Trophoblast cell (in vitro differentiated cells and primary cell): ENCODE results near the gene OLFM1.
A peak's percentile ranks its signal among the peaks of the same experiment; 100 is the strongest.

ENCODE experiments used
- DNase-seq, 2 donors: peaks; one replicate each; pipeline ENCODE4 v3.0.0-alpha.2; 2016
- H2AFZ ChIP-seq: 2 replicates; pipeline ENCODE4 v1.6.1; 2013; ENCODE audit warnings: low read length, moderate library complexity, mild to moderate bottlenecking; ENCODE audit not compliant: insufficient read depth, poor library complexity
- H2AK5ac ChIP-seq: 2 replicates; pipeline ENCODE4 v1.6.1; 2013; ENCODE audit warnings: mild to moderate bottlenecking, low read length
- H2BK120ac ChIP-seq: 2 replicates; pipeline ENCODE4 v1.6.1; 2013; ENCODE audit warnings: low read length, mild to moderate bottlenecking, moderate library complexity; ENCODE audit not compliant: insufficient read depth, poor library complexity
- H2BK12ac ChIP-seq: 2 replicates; pipeline ENCODE4 v1.6.1; 2013; ENCODE audit warnings: mild to moderate bottlenecking, low read length, moderate library complexity
- H2BK5ac ChIP-seq: 2 replicates; pipeline ENCODE4 v1.6.1; 2013; ENCODE audit warnings: low read length, low read depth, moderate library complexity, mild to moderate bottlenecking; ENCODE audit not compliant: poor library complexity
- H3K14ac ChIP-seq: 2 replicates; pipeline ENCODE4 v1.6.1; 2013; ENCODE audit warnings: mild to moderate bottlenecking, low read length
- H3K18ac ChIP-seq: 2 replicates; pipeline ENCODE4 v1.6.1; 2013; ENCODE audit warnings: mild to moderate bottlenecking, low read length
- H3K23ac ChIP-seq: 2 replicates; pipeline ENCODE4 v1.6.1; 2013; ENCODE audit warnings: low read length
- H3K27ac ChIP-seq: 2 replicates; pipeline ENCODE4 v1.5.1; 2013; ENCODE audit warnings: low read depth, mild to moderate bottlenecking, inconsistent platforms, low read length, moderate library complexity
- H3K27me3 ChIP-seq: 2 replicates; pipeline ENCODE4 v1.6.1; 2013; ENCODE audit warnings: inconsistent platforms, mild to moderate bottlenecking, low read length, moderate library complexity; ENCODE audit not compliant: insufficient read depth
- H3K36me3 ChIP-seq, 2 experiments: 1 replicate in 1 of 2; 2 replicates in 1 of 2; pipeline ENCODE4 v1.6.1; 2013; ENCODE audit warnings: low read length in 2 of 2, mild to moderate bottlenecking in 2 of 2, moderate library complexity in 1 of 2; ENCODE audit not compliant: insufficient read depth in 2 of 2, control insufficient read depth in 1 of 2
- H3K4ac ChIP-seq: 2 replicates; pipeline ENCODE4 v1.6.1; 2013; ENCODE audit warnings: low read depth, mild to moderate bottlenecking, low read length, moderate library complexity
- H3K4me1 ChIP-seq, 2 experiments: 1 replicate in 1 of 2; 2 replicates in 1 of 2; pipeline ENCODE4 v1.6.1; 2013; ENCODE audit warnings: low read length in 2 of 2, mild to moderate bottlenecking in 2 of 2, moderate library complexity in 1 of 2; ENCODE audit not compliant: insufficient read depth in 2 of 2, control insufficient read depth in 1 of 2
- H3K4me2 ChIP-seq: 2 replicates; pipeline ENCODE4 v1.6.1; 2013; ENCODE audit warnings: inconsistent platforms, mild to moderate bottlenecking, low read length, moderate library complexity
- H3K4me3 ChIP-seq: 2 replicates; pipeline ENCODE4 v1.5.1; 2013; ENCODE audit warnings: mild to moderate bottlenecking, low read depth, low read length, inconsistent platforms
- H3K79me1 ChIP-seq: one replicate; pipeline ENCODE4 v1.6.1; 2013; ENCODE audit warnings: low read length
- H3K79me2 ChIP-seq: 2 replicates; pipeline ENCODE4 v1.6.1; 2013; ENCODE audit warnings: low read length, mild to moderate bottlenecking; ENCODE audit not compliant: control insufficient read depth, insufficient read depth, poor library complexity
- H3K9ac ChIP-seq: 2 replicates; pipeline ENCODE4 v1.6.1; 2013; ENCODE audit warnings: mild to moderate bottlenecking, low read length
- H3K9me3 ChIP-seq: 2 replicates; pipeline ENCODE4 v1.6.1; 2013; ENCODE audit warnings: low read depth, mild to moderate bottlenecking, control low read depth, inconsistent platforms, low read length; ENCODE audit not compliant: insufficient read depth
- H4K12ac ChIP-seq: 2 replicates; pipeline ENCODE4 v1.6.1; 2013; ENCODE audit warnings: low read depth, mild to moderate bottlenecking, low read length, moderate library complexity
- H4K8ac ChIP-seq: 2 replicates; pipeline ENCODE4 v1.6.1; 2013; ENCODE audit warnings: low read depth, mild to moderate bottlenecking, low read length, moderate library complexity
- H4K91ac ChIP-seq: one replicate; pipeline ENCODE4 v1.6.1; 2013; ENCODE audit warnings: low read depth, mild to moderate bottlenecking, low read length, moderate library complexity
- WGBS: extraction: QIAGEN DNeasy Blood & Tissue Kit; methylation state at CpG from one replicate; pipeline ENCODE4 v1.1.7; 2013; ENCODE audit warnings: missing lambda C conversion rate; ENCODE audit not compliant: insufficient read length, insufficient coverage; ENCODE audit errors: extremely low coverage; 5-methylcytosine and 5-hydroxymethylcytosine counted together

OLFM1 gene

GRCh38 chr9:135045928-135046738 lies 41.3 kb upstream of the OLFM1 start:
- Histone ChIP-seq H3K18ac (no peak overlapping the region), H2AFZ (no peak overlapping the region), H2BK12ac (no peak overlapping the region), H3K14ac (no peak overlapping the region), H2AK5ac (no peak overlapping the region), H3K4me1 (no peaks in the 10 kb centered on the region), H4K8ac (no peak overlapping the region), H2BK5ac (no peak overlapping the region), H3K9ac (no peak overlapping the region), H3K4me2 (no peak overlapping the region), H3K27me3 (no peaks in the 10 kb centered on the region), H3K9me3 (peaks cover 2% of the 10 kb centered on the region), H4K91ac (no peak overlapping the region), H2BK120ac (no peak overlapping the region), H3K27ac (no peak overlapping the region), H3K23ac (no peak overlapping the region), H3K4me3 (no peak overlapping the region), H3K79me1 (no peaks in the 10 kb centered on the region), H3K4ac (no peak overlapping the region), H3K79me2 (no peaks in the 10 kb centered on the region), H3K36me3 (no peaks in the 10 kb centered on the region), H4K12ac (no peak overlapping the region)
- DNase-seq, result no peak
- WGBS, result no CpG with 5 or more reads among the region's 18 CpGs

GRCh38 chr9:135046739-135047350 lies 40.6 kb upstream of the OLFM1 start:
- Histone ChIP-seq H4K8ac (no peak overlapping the region), H4K91ac (no peak overlapping the region), H2BK120ac (no peak overlapping the region), H3K79me2 (no peaks in the 10 kb centered on the region), H3K27ac (no peak overlapping the region), H3K79me1 (no peaks in the 10 kb centered on the region), H3K27me3 (no peaks in the 10 kb centered on the region), H3K4me1 (no peaks in the 10 kb centered on the region), H2BK5ac (no peak overlapping the region), H3K9ac (no peak overlapping the region), H2BK12ac (no peak overlapping the region), H3K4me3 (no peak overlapping the region), H3K23ac (no peak overlapping the region), H2AK5ac (no peak overlapping the region), H3K18ac (no peak overlapping the region), H3K14ac (no peak overlapping the region), H3K36me3 (no peaks in the 10 kb centered on the region), H2AFZ (no peak overlapping the region), H3K9me3 (peaks cover 3% of the 10 kb centered on the region), H3K4ac (no peak overlapping the region), H3K4me2 (no peak overlapping the region), H4K12ac (no peak overlapping the region)
- DNase-seq, result no peak
- no CpG with 5 or more reads among the region's 12 CpGs for WGBS

GRCh38 chr9:135047521-135047920 lies 39.9 kb upstream of the OLFM1 start:
- no peak overlapping the region for H3K4ac ChIP-seq
- H3K27ac ChIP-seq, result no peak overlapping the region
- no peaks in the 10 kb centered on the region for H3K4me1 ChIP-seq
- H3K36me3 ChIP-seq, result no peaks in the 10 kb centered on the region
- H3K18ac ChIP-seq, result no peak overlapping the region
- H3K23ac ChIP-seq, result no peak overlapping the region
- H3K79me1 ChIP-seq, result no peaks in the 10 kb centered on the region
- no peak overlapping the region for H3K4me2 ChIP-seq
- no peak overlapping the region for H4K12ac ChIP-seq
- H3K14ac ChIP-seq, result no peak overlapping the region
- H3K27me3 ChIP-seq, result no peaks in the 10 kb centered on the region
- H2AFZ ChIP-seq, result no peak overlapping the region
- no peak overlapping the region for H3K9ac ChIP-seq
- no peak overlapping the region for H2BK5ac ChIP-seq
- WGBS, result no CpG with 5 or more reads among the region's 5 CpGs
- no peaks in the 10 kb centered on the region for H3K79me2 ChIP-seq
- H2BK12ac ChIP-seq, result no peak overlapping the region
- H2BK120ac ChIP-seq, result no peak overlapping the region
- H3K4me3 ChIP-seq, result no peak overlapping the region
- H2AK5ac ChIP-seq, result no peak overlapping the region
- no peak overlapping the region for H4K91ac ChIP-seq
- DNase-seq, result no peak
- H3K9me3 ChIP-seq, result peaks cover 8% of the 10 kb centered on the region
- H4K8ac ChIP-seq, result no peak overlapping the region

GRCh38 chr9:135048046-135048757 lies 39.3 kb upstream of the OLFM1 start:
- H3K14ac ChIP-seq, result no peak overlapping the region
- no peaks in the 10 kb centered on the region for H3K79me1 ChIP-seq
- no peak overlapping the region for H3K4ac ChIP-seq
- H3K27ac ChIP-seq, result no peak overlapping the region
- no peak overlapping the region for H4K91ac ChIP-seq
- H3K9ac ChIP-seq, result no peak overlapping the region
- H2AFZ ChIP-seq, result no peak overlapping the region
- no peaks in the 10 kb centered on the region for H3K27me3 ChIP-seq
- H3K23ac ChIP-seq, result no peak overlapping the region
- no peak overlapping the region for H3K4me2 ChIP-seq
- peak overlapping the region; percentile 15 for H3K4me3 ChIP-seq
- no peak overlapping the region for H3K18ac ChIP-seq
- H2BK5ac ChIP-seq, result no peak overlapping the region
- WGBS, result no CpG with 5 or more reads among the region's 11 CpGs
- H4K8ac ChIP-seq, result no peak overlapping the region
- no peaks in the 10 kb centered on the region for H3K79me2 ChIP-seq
- no peak overlapping the region for H2BK120ac ChIP-seq
- no peak for DNase-seq
- no peaks in the 10 kb centered on the region for H3K4me1 ChIP-seq
- H3K9me3 ChIP-seq, result peaks cover 9% of the 10 kb centered on the region
- no peaks in the 10 kb centered on the region for H3K36me3 ChIP-seq
- H2AK5ac ChIP-seq, result no peak overlapping the region
- H2BK12ac ChIP-seq, result no peak overlapping the region
- no peak overlapping the region for H4K12ac ChIP-seq
